HL-60/S4 treated with phorbol 12-myristate 13-acetate at 8.2 ng/mL for 4 days and 3 days (cell line): ENCODE results near the gene MSANTD1.
"Not testable (repeated sequence)": the region's sequence is repeated elsewhere in the genome, so short reads cannot be mapped to it uniquely, and the experiment has no call there.

Experiments
- in situ Hi-C: fragments of 300-500 bp; cut with MboI; formaldehyde crosslinking; loops from 2 replicates; pipeline ENCODE4 v1.15.0; 2022; ENCODE audit warnings: low sequenced_read_pairs

Gene MSANTD1

GRCh38 chr4:3287271-3287971, 38.5 kb downstream of the MSANTD1 start:
- in situ Hi-C loops, result no loop called here

GRCh38 chr4:3287972-3288570, 39.1 kb downstream of the MSANTD1 start:
- in situ Hi-C loops, result no loop called here

DNA sequence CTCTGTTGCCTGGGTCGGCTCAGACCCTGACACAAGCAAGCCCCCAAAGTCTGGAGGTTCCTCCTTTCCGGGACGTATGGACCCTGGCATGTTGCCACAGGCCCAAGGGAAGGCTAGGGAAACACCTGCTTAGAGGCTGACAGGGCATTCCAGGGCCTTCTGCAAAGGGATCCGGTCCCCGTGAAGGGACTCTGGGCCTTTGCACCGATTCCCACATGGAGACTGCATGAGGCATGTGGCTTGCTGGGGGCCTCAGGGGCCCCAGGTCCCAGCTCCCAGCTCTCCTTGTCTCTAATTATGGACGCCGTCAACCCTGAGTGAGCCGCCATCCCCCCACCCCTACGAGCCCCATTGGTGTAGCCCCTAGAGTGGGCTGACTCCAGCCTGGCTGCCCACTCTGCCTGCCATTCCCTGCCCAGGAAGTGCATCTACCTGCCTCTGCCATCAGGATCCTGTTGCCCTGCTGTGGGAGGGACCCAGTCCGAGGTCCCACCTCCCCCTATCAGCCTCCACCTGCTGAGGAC, 39.7 kb downstream of the MSANTD1 start:
- in situ Hi-C loops, result no loop called here

DNA sequence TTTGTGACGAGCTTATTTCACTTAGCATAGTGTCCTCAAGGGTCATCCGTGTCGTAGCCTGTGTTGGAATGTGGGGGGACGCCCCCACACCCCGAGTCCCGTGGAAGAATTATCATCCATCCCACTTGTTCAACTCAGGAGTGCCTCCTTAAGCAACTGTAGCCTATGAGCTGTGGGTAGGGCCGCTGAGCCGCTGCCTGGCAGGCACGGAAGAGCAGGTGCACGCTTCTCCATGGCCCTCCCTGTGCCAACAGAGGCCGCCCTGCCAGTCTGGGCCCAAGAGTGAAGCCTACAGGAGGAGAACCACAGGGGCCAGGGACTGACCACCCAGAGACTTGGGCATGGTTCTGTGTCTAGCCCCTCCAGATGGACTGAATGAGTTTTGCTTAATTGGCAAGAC, 41.5 kb downstream of the MSANTD1 start:
- in situ Hi-C loops, result no loop called here

GRCh38 chr4:3290889-3291321, 41.9 kb downstream of the MSANTD1 start:
- in situ Hi-C loops, result no loop called here

DNA sequence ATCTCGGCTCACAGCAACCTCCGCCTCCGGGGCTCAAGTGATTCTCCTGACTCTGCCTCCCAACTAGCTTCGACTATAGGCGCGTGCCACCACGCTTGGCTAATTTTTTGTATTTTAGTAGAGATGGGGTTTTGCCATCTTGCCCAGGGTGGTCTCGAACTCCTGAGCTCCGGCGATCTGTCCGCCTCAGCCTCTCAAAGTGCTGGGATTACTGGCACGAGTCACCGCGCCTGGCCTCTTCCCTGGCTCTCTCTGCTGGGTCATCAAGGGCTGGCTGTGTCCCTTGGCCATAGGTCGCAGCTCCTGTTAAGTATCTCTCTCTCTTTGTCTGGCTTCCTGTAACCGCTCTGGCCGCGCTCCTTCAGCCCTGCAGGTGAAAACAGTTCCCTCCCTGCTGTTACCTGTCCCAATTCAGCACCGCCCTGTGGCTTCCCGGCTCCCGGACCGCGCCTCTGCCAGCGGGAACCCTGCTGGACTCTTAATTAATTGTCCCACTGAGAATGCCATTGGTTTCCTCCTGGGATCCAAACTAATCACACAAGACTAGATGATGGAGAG, 42.5 kb downstream of the MSANTD1 start:
- in situ Hi-C loops, result no loop called here

DNA sequence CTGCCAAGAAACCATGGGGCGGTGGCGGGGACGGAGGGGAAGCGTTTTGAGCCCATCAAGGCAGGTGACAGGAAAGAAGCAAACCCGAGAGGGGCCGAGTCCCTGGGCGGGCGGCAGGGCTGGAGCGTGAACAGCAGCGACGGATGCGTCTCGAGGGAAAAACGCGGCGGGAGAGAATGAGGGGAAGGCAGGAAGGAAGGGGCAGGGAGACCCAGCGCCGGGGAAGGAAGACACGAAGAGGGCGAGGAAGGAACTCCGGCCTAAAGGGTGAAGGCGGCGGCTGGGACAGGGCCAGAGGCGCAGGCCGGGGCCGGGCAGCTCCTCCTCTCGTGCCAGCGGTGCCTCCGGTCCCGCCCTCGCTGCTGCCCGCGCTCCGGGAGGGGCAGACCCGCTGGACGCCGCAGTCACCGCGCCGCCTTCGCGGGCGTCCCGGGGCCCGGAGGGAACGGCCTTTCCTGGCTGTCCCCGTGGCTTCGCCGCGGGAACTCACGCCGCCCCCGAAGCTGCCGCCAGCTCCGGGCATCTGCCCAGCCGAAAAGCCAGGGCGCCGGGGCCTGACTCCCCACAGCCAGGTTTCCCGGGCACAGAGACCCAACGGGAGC, 43.1 kb downstream of the MSANTD1 start:
- in situ Hi-C loops, result no loop called here

- in situ Hi-C loops, result no loop called here
Measured at GRCh38 chr4:3292571-3293400, 43.8 kb downstream of the MSANTD1 start, which contains the start of gene RGS12. RGS12 (plus strand) TSS chr4:3293021; CDS start chr4:3316171, 23,150 bp downstream.

GRCh38 chr4:3293401-3294391, 44.7 kb downstream of the MSANTD1 start:
- in situ Hi-C loops, result no loop called here

DNA sequence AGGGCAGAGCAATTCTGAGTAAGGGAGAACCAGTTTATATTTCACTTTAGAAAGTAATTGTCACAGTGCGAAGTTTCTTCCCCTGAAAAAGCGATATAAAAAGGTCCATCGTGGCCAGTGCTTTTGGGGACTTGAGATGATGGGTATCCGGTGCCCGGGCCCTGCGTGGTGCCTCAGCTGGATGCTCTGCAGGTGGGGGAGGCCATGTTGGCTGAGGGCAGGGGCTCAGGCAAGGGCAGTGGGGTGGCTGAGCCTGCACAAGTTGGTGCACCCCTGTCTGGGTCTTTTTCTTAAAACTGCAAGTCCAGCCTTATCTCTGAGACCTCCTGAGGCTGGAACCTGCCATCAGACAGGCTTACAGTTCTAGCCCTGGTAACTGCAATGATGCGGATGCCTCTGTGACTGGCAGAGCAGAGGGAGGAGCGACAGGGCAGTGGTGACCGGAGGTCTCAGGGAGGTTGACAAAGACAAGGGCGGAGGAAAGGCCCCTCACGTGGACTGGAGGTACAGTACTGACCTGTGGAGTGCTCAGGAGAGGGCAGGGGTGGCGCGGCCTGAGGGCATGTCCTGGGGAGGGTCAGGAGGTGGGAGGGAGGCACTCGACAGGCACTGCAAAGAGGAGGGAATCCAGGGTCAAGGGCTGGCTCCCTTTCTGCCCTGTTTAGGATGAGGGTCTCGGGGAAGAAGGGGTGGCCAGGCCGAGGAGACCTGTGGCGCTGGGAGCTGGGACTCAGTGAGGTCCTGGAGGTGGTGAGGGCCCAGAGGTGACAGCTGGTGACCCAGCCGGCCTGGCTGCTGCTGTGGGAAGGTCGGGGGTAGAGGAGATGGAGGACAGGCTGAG, 45.7 kb downstream of the MSANTD1 start:
- in situ Hi-C loops, result no loop called here

GRCh38 chr4:3295837-3296624, 47.1 kb downstream of the MSANTD1 start:
- in situ Hi-C loops, result no loop called here

DNA sequence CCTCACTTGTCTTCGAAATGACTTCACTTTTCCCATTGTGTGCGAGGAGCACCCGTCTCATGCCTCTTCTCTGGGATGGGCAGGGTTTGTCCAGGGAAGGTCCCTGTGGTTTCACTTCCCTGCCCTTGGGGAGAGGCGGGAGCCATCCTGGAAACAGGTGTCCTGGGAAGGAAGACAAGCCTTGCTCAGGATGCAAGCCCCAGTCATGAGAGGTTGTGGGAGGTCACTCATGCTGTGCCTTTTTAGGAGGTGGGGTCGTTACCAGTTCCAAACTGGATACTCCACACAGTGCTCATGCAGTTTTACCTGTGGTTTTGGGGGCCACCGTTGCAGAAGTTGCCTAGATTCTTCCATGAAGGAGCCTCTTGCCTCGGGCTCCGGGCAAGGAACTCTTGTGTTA, 47.7 kb downstream of the MSANTD1 start:
- in situ Hi-C loops, result no loop called here

GRCh38 chr4:3297066-3297859, 48.3 kb downstream of the MSANTD1 start:
- in situ Hi-C loops, result no loop called here

- in situ Hi-C loops, result no loop called here
Measured at GRCh38 chr4:3299122-3299975, 50.4 kb downstream of the MSANTD1 start.

DNA sequence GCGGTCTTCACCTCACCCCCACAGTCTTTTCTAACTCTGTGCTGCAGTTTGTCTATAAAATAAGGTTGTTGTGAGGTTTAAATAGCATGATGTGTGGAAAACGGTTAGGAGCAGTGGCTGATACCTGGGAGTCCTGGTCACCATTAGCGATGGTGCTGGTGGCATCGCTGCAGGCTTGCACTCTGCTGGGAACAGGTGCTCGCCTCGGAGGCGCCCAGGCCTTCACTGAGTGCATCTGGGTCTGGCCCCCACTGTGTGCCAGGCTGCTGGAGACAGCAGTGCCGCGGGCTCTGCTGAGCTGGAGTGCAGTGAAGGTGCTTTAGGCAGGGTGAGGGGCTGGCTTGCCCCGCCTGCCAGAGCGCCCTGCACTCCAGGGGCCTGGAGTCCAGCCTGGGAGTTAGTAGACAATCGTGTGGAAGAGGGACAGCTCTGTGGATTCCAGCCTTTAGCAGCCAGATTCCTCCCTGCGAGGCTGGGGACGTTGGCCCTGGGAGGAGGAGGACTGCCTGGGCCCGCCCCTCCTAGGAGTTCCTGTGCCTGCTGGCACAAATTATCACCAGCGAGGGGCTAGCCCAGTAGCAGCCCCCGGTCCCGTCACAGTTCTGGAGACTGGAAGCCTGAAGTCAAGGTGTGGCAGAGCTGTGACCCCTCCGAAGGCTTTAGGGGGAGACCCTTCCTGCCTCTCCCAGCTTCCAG, 51.2 kb downstream of the MSANTD1 start:
- in situ Hi-C loops, result no loop called here

GRCh38 chr4:3300882-3301281, 51.9 kb downstream of the MSANTD1 start:
- in situ Hi-C loops, result not testable (repeated sequence)
